Measurements from ENCODE around the gene AKAP10. TPM values are rescaled to one million over a fixed set of nuclear protein-coding genes. Genes with fewer than 3 reads are reported as not detected.

AKAP10 gene
- total and polyA plus RNA-seq, 5 donors: 6.2 to 23.1 (median 17.7) TPM

DNA sequence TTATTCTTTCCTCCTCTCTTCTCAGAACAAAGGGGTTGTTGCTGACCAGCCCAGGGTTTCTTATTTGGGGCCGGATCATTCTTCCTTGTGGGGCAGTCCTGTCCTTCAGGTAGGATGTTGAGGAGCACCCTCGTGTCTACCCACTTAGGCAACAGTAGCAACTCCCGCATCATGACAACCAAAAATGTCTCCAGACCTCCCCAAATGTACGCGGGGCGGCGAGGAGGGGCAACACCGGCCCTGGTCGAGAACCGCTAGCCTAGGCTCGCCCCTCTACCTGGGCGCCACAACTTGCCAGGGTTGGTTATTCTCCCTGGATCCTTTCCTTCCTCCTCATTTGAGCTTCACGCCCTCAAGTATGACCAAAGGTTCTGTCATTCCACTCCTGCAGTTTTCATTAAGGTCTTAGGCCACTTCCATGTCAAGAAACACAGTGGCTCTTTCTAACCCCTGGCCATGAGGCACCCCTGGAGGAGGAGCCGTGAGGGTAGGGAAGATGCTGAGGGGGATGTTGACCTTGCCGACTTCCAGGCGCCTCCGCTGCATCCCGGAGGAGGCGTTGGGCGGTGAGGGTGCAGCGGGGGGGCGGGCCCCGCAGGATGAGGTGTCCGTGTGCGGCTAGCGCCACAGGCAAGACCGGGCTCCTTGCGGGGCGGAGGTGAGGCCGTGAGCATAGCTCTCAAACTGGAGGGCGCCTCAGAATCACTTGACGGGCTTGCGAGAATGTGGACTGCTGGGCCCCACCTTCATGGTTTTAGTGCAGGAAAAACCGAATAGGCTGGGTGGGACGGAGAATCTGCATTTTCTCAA is 30.8 kb upstream of the AKAP10 start:
- ATAC-seq (peak; percentile 61 to 69), DNase-seq (peak in 2 of 3 donors; percentile 21 to 68)
- Histone ChIP-seq H3K4me3 (ENCODE audit: low read length) (peak overlapping the region; percentile 53), H3K9me3 (ENCODE audit: control insufficient read depth, low read length) (no peaks in the 10 kb centered on the region), H3K4me1 (ENCODE audit: control insufficient read depth, insufficient read depth, low read length) (no peaks in the 10 kb centered on the region), H3K27ac (ENCODE audit: low read length) (no peak overlapping the region), H3K27me3 (ENCODE audit: control insufficient read depth, insufficient read depth) (no peaks in the 10 kb centered on the region)
- intact Hi-C loops (cut with DNase I): loop anchor here in 3 of 4 donors (5.0 to 10.0 kb wide), 3 partner anchors 86 to 104 kb away; no protein-coding TSS in a partner anchor
- 27% methylated on average over 35 of the region's 35 CpGs for WGBS

- no peak overlapping the region for H3K4me3 ChIP-seq (ENCODE audit: low read length)
- WGBS: 36% methylated on average over 5 of the region's 5 CpGs
- H3K9me3 ChIP-seq (ENCODE audit: control insufficient read depth, low read length): no peaks in the 10 kb centered on the region
- H3K4me1 ChIP-seq (ENCODE audit: control insufficient read depth, insufficient read depth, low read length): no peaks in the 10 kb centered on the region
- H3K27ac ChIP-seq (ENCODE audit: low read length): no peak overlapping the region
- DNase-seq (no peak), ATAC-seq (no peak)
- intact Hi-C loops (cut with DNase I): loop anchor here in 1 of 4 donors (5.0 kb wide), 1 partner anchor 111 kb away; no protein-coding TSS in a partner anchor
- H3K27me3 ChIP-seq (ENCODE audit: control insufficient read depth, insufficient read depth): no peaks in the 10 kb centered on the region
Observed at GRCh38 chr17:19996502-19996901, 18.9 kb upstream of the AKAP10 start.

- H3K27ac ChIP-seq (ENCODE audit: low read length): no peak overlapping the region
- no peak overlapping the region for H3K4me3 ChIP-seq (ENCODE audit: low read length)
- no peaks in the 10 kb centered on the region for H3K27me3 ChIP-seq (ENCODE audit: control insufficient read depth, insufficient read depth)
- no peaks in the 10 kb centered on the region for H3K4me1 ChIP-seq (ENCODE audit: control insufficient read depth, insufficient read depth, low read length)
- intact Hi-C loops (cut with DNase I): loop anchor here in 1 of 4 donors (5.0 kb wide), 1 partner anchor 111 kb away; no protein-coding TSS in a partner anchor
- WGBS: 93% methylated on average over 1 of the region's 1 CpG
- H3K9me3 ChIP-seq (ENCODE audit: control insufficient read depth, low read length): no peaks in the 10 kb centered on the region
- ATAC-seq (no peak), DNase-seq (no peak)
Observed at GRCh38 chr17:19996086-19996485, 18.5 kb upstream of the AKAP10 start.

DNA sequence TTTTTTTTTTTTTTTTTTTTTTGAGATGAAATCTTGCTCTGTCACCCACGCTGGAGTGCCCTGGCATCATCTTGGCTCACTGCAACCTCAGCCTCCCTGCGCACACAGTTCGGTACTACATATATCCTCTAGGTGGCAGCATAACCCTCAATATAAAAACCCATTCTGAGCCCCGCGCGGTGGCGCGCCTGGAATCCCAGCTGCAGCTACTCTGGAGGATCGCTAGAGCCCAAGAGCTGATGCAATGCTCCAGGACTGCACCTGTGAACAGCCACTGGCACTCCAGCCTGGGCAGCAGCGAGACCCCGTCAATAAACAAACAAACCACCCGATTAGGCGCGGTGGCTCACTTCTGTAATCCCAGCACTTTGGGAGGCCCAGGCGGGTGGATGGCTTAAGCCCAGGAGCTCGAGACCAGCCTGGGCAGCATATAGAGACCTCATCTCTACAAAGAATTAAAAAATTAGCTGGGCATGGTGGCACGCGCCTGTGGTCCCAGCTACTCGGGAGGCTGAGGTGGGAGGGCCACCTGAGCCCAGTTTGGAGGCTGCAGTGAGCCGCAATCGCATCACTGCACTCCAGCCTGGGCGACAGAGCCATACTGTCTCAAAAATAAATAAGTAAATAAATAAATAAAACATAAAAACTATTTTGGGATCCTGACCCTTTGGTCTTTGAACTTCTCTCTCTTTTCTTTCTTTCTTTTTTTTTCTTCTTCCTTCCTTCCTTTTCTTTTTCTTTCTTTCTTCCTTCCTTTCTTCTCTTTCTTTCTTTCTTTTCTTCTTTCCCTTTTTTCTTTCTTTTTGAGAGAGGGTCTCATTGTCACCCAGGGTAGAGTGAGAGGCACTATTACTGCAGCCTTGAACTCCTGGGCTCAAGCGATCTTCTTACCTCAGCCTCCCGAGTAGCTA is 15.4 kb upstream of the AKAP10 start:
- Histone ChIP-seq H3K9me3 (ENCODE audit: control insufficient read depth, low read length) (no peaks in the 10 kb centered on the region), H3K4me3 (ENCODE audit: low read length) (no peak overlapping the region), H3K27me3 (ENCODE audit: control insufficient read depth, insufficient read depth) (no peaks in the 10 kb centered on the region), H3K27ac (ENCODE audit: low read length) (no peak overlapping the region), H3K4me1 (ENCODE audit: control insufficient read depth, insufficient read depth, low read length) (no peaks in the 10 kb centered on the region)
- ATAC-seq: peak; percentile 97 to 98
- intact Hi-C loops (cut with DNase I): loop anchor here (2.0 to 5.0 kb wide), 2 partner anchors 124 kb away; no protein-coding TSS in a partner anchor
- WGBS: 27% methylated on average over 24 of the region's 24 CpGs
- DNase-seq: peak; percentile 88 to 96 (median 93)

DNA sequence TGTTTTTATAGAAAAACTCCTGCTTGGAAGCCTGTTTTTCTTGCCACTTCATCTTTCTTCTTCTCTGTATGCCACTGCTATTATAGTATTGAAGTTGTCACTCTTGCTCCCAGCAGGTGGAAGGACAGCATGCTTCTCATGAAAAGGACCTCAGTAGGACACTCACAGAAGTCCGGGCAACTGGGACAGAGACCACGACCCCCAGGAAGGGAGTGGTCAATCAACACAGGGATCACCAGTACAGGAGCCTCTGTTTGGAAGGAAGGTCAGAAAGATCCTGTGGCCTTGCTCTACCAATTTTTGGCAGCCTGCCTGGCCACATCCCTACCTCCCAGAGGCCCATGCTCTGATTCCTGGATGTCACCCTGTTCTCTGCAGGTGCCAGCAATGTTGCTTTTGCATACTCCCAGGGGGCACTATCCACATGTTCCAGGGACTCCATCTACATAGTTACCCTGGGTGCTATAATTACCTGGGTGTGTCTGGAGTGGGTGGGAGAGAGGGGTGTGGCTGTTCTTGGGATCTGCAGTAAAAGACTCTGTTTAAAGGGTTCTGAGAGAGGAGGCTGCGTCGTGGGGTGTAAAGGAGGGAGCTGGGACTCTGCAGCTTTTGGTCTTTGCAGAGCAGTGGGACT is 13.7 kb upstream of the AKAP10 start:
- WGBS: 40% methylated on average over 4 of the region's 4 CpGs

GRCh38 chr17:19987897-19988296 is 10.3 kb upstream of the AKAP10 start:
- Histone ChIP-seq H3K27ac (ENCODE audit: low read length) (no peak overlapping the region), H3K4me3 (ENCODE audit: low read length) (no peak overlapping the region), H3K4me1 (ENCODE audit: control insufficient read depth, insufficient read depth, low read length) (no peaks in the 10 kb centered on the region), H3K27me3 (ENCODE audit: control insufficient read depth, insufficient read depth) (no peaks in the 10 kb centered on the region), H3K9me3 (ENCODE audit: control insufficient read depth, low read length) (no peaks in the 10 kb centered on the region)
- DNase-seq (no peak), ATAC-seq (no peak)
- 55% methylated on average over 1 of the region's 1 CpG for WGBS
- intact Hi-C loops (cut with DNase I): no loop called here

More for the DNA sequence above, 13.7 kb upstream of the AKAP10 start:
- Histone ChIP-seq H3K27ac (ENCODE audit: low read length) (no peak overlapping the region), H3K4me1 (ENCODE audit: control insufficient read depth, insufficient read depth, low read length) (no peaks in the 10 kb centered on the region), H3K27me3 (ENCODE audit: control insufficient read depth, insufficient read depth) (no peaks in the 10 kb centered on the region), H3K4me3 (ENCODE audit: low read length) (no peak overlapping the region), H3K9me3 (ENCODE audit: control insufficient read depth, low read length) (no peaks in the 10 kb centered on the region)
- DNase-seq (no peak), ATAC-seq (no peak)
- intact Hi-C loops (cut with DNase I): loop anchor here in 2 of 4 donors (5.0 kb wide), 1 partner anchor 126 kb away; no protein-coding TSS in a partner anchor

- H3K9me3 ChIP-seq (ENCODE audit: control insufficient read depth, low read length): no peaks in the 10 kb centered on the region
- WGBS: 68% methylated on average over 13 of the region's 13 CpGs
- no peaks in the 10 kb centered on the region for H3K4me1 ChIP-seq (ENCODE audit: control insufficient read depth, insufficient read depth, low read length)
- intact Hi-C loops (cut with DNase I): no loop called here
- no peak for DNase-seq
- no peaks in the 10 kb centered on the region for H3K27me3 ChIP-seq (ENCODE audit: control insufficient read depth, insufficient read depth)
- no peak overlapping the region for H3K4me3 ChIP-seq (ENCODE audit: low read length)
- ATAC-seq: no peak
- no peak overlapping the region for H3K27ac ChIP-seq (ENCODE audit: low read length)
Observed at GRCh38 chr17:19986941-19987861, 9.6 kb upstream of the AKAP10 start.

DNA sequence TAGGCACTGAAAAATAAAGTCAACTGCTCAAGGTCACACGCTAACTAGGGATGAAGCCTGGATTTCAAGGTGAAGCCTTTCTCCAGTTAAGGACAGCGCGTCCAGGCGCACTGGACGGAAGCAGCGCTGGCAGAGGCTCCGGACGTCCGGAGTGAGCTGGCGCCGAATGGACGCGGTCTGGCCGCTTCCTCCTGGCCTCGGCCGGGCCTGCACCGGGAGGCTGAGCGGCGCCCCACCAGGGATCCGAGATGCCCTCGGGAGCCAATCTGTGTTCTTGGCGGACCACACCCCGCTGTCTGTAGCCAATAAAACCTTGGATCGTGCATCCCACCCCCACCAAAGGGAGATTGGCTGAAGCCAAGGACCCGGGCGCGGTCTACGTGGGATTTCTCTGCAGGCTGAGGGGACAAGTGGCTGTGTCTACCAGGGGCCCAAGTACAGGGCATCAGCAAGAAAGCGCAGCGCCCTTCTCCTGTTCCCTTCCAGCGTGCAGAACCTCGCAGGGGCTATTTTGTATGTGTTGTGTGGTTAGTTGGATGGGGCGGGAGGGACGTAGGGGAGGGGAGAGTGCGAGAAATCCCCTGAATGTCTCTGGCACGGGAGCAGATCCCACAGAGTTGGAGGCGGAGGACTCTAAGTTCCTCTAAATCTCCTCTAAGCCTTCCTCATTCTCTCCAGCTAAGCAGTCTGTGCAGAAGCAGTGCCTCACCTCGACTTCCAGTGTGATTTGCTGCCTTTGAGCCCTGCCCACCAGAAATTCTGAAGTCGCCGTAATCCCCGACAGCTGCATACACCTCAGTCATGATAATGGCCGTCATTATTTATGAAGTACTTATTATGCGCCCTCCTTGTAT is 2.5 kb upstream of the AKAP10 start:
- no peak overlapping the region for H3K27ac ChIP-seq (ENCODE audit: low read length)
- no peaks in the 10 kb centered on the region for H3K9me3 ChIP-seq (ENCODE audit: control insufficient read depth, low read length)
- ATAC-seq (peak; percentile 41 to 44), DNase-seq (peak; percentile 64 to 86 (median 86))
- H3K27me3 ChIP-seq (ENCODE audit: control insufficient read depth, insufficient read depth): no peaks in the 10 kb centered on the region
- H3K4me1 ChIP-seq (ENCODE audit: control insufficient read depth, insufficient read depth, low read length): peaks cover 3% of the 10 kb centered on the region
- WGBS: 57% methylated on average over 43 of the region's 43 CpGs
- H3K4me3 ChIP-seq (ENCODE audit: low read length): no peak overlapping the region
- intact Hi-C loops (cut with DNase I): no loop called here

DNA sequence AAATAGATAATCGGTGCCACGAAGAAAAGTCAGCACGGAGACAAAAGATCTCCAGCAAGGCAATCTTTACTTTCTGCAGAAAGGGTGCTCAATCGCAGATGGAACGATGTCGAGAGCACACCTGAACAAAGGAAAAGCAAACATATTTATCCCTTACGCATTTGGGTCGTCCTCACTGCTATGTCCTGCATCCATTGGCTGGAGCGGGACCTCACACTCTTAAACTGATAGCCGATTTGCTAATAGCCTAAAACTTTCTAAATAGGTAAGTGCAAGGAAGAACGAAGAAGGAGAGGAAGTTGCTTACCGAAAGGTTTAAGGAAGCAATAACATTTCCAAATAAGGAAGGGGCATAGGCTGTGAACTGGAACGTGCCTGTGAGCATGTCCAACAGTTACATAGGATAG is 1.2 kb upstream of the AKAP10 start:
- peak overlapping the region; percentile 96 for H3K4me3 ChIP-seq (ENCODE audit: low read length)
- H3K9me3 ChIP-seq (ENCODE audit: control insufficient read depth, low read length): no peaks in the 10 kb centered on the region
- no peaks in the 10 kb centered on the region for H3K27me3 ChIP-seq (ENCODE audit: control insufficient read depth, insufficient read depth)
- 88% methylated on average over 13 of the region's 13 CpGs for WGBS
- H3K27ac ChIP-seq (ENCODE audit: low read length): no peak overlapping the region
- peaks cover 3% of the 10 kb centered on the region for H3K4me1 ChIP-seq (ENCODE audit: control insufficient read depth, insufficient read depth, low read length)
- DNase-seq: no peak
- intact Hi-C loops (cut with DNase I): no loop called here
- ATAC-seq: no peak

Data from right cardiac atrium (tissue), 5 donors.